Measurements from ENCODE around the gene GNL2. TPM values are rescaled to one million over a fixed set of nuclear protein-coding genes. Genes with fewer than 3 reads are reported as not detected.

Gene GNL2
- total RNA-seq (73.8 TPM), polyA plus RNA-seq (56.6 TPM)
- long read RNA-seq, donor 1, partial matches to known transcripts, result 0 of 1 reads
- long read RNA-seq, donor 1, other reads (novel, unspliced or antisense), result 0 of 1 reads
- long read RNA-seq, donor 2, transcript GNL2-201 (16 exons, 2,334 nt), result minor isoform, 5 of 102 reads
- long read RNA-seq, donor 2, transcript GNL2-202 (4 exons, 2,409 nt), result major isoform, 45 of 102 reads
- long read RNA-seq, donor 2, partial matches to known transcripts, result 49 of 102 reads
- long read RNA-seq, donor 2, other reads (novel, unspliced or antisense), result 0 of 102 reads
- long read RNA-seq, donor 3, transcript GNL2-202 (4 exons, 2,409 nt), result major isoform, 46 of 71 reads
- long read RNA-seq, donor 3, transcript GNL2-201 (16 exons, 2,334 nt), result minor isoform, 8 of 71 reads
- long read RNA-seq, donor 3, partial matches to known transcripts, result 14 of 71 reads
- long read RNA-seq, donor 3, other reads (novel, unspliced or antisense), result 0 of 71 reads
- long read RNA-seq, donor 4, transcript GNL2-202 (4 exons, 2,409 nt), result major isoform, 13 of 15 reads
- long read RNA-seq, donor 4, partial matches to known transcripts, result 0 of 15 reads
- long read RNA-seq, donor 4, other reads (novel, unspliced or antisense), result 0 of 15 reads
- long read RNA-seq, donor 5, transcript GNL2-202 (4 exons, 2,409 nt), result major isoform, 32 of 98 reads
- long read RNA-seq, donor 5, transcript GNL2-206 (2 exons, 539 nt), result minor isoform, 6 of 98 reads
- long read RNA-seq, donor 5, partial matches to known transcripts, result 53 of 98 reads
- long read RNA-seq, donor 5, other reads (novel, unspliced or antisense), result 0 of 98 reads
- long read RNA-seq, donor 6, transcript GNL2-202 (4 exons, 2,409 nt), result major isoform, 31 of 43 reads
- long read RNA-seq, donor 6, partial matches to known transcripts, result 8 of 43 reads
- long read RNA-seq, donor 6, other reads (novel, unspliced or antisense), result 0 of 43 reads
- long read RNA-seq, donor 7, transcript GNL2-202 (4 exons, 2,409 nt), result major isoform, 15 of 40 reads
- long read RNA-seq, donor 7, partial matches to known transcripts, result 21 of 40 reads
- long read RNA-seq, donor 7, other reads (novel, unspliced or antisense), result 0 of 40 reads
- long read RNA-seq, donor 8, partial matches to known transcripts, result 0 of 3 reads
- long read RNA-seq, donor 8, other reads (novel, unspliced or antisense), result 0 of 3 reads
- long read RNA-seq, donor 9, transcript GNL2-202 (4 exons, 2,409 nt), result major isoform, 17 of 40 reads
- long read RNA-seq, donor 9, transcript GNL2-201 (16 exons, 2,334 nt), result minor isoform, 7 of 40 reads
- long read RNA-seq, donor 9, partial matches to known transcripts, result 11 of 40 reads
- long read RNA-seq, donor 9, other reads (novel, unspliced or antisense), result 0 of 40 reads
- long read RNA-seq, donor 10, transcript GNL2-202 (4 exons, 2,409 nt), result major isoform, 9 of 28 reads
- long read RNA-seq, donor 10, partial matches to known transcripts, result 16 of 28 reads
- long read RNA-seq, donor 10, other reads (novel, unspliced or antisense), result 0 of 28 reads

GRCh38 chr1:37595440-37596181, at the start of gene GNL2:
Gene GNL2, minus strand, starts transcription at chr1:37595937. Its CDS starts 115 bp downstream, at chr1:37595822.
- peaks cover 8 to 13% of the 10 kb centered on the region in 2 donors for H3K4me1 ChIP-seq (ENCODE audit: control insufficient read depth in 2 of 2, insufficient read depth in 2 of 2, low read length in 2 of 2)
- peaks cover 8 to 26% of the 10 kb centered on the region in 2 donors for H3K36me3 ChIP-seq (ENCODE audit: control insufficient read depth in 2 of 2, insufficient read depth in 2 of 2, low read length in 1 of 2)
- peaks cover 0 to 8% of the 10 kb centered on the region in 2 donors for H3K27me3 ChIP-seq (ENCODE audit: control insufficient read depth in 2 of 2, insufficient read depth in 1 of 2, low read length in 1 of 2)
- no peaks in the 10 kb centered on the region for H3K9me3 ChIP-seq (ENCODE audit: control insufficient read depth in 2 of 2, insufficient read depth in 1 of 2, low read length in 1 of 2)
- peak within 1 kb of the TSS; percentile 77 to 93 for H3K4me3 ChIP-seq (ENCODE audit: low read length in 2 of 2)
- WGBS, result under 1% methylated on average over 51 of the region's 51 CpGs
- DNase-seq (ENCODE audit: low read depth in 6 of 9, low spot score in 9 of 9), result peak; percentile 88 to 99 (median 96)
- peak within 1 kb of the TSS; percentile 79 to 92 for H3K27ac ChIP-seq (ENCODE audit: low read depth in 1 of 2, low read length in 1 of 2)

- Histone ChIP-seq H3K4me1 (ENCODE audit: control insufficient read depth in 2 of 2, insufficient read depth in 2 of 2, low read length in 2 of 2) (no peaks in the 10 kb centered on the region), H3K27ac (ENCODE audit: low read depth in 1 of 2, low read length in 1 of 2) (no peak overlapping the region), H3K36me3 (ENCODE audit: control insufficient read depth in 2 of 2, insufficient read depth in 2 of 2, low read length in 1 of 2) (no peaks in the 10 kb centered on the region), H3K4me3 (ENCODE audit: low read length in 2 of 2) (no peak overlapping the region), H3K9me3 (ENCODE audit: control insufficient read depth in 2 of 2, insufficient read depth in 1 of 2, low read length in 1 of 2) (no peaks in the 10 kb centered on the region), H3K27me3 (ENCODE audit: control insufficient read depth in 2 of 2, insufficient read depth in 1 of 2, low read length in 1 of 2) (peaks cover 6 to 32% of the 10 kb centered on the region in 2 donors)
- WGBS, result 98% methylated on average over 1 of the region's 1 CpG
- no peak for DNase-seq (ENCODE audit: low read depth in 6 of 9, low spot score in 9 of 9)
Observed at GRCh38 chr1:37641059-37641458, 45.3 kb upstream of the GNL2 start.

DNA sequence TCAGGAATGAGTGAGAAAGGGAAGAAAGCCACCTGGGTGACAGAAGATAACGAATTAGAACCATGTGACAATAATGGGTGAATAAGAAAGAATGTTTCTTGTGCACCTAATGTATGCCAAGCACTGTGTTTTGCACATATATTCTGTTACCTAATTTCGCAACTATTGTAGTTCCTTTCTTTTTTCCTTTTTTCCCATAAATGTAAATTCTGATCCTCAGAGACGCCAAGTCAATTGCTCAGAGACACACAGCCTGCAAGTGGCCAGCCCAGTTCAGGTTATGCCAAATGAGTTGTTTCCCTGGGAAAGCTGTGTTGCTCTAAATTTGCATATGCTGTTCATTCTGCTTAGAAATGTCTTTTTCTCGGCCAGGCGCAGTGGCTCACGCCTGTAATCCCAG, 40.7 kb upstream of the GNL2 start:
- Histone ChIP-seq H3K4me1 (ENCODE audit: control insufficient read depth in 2 of 2, insufficient read depth in 2 of 2, low read length in 2 of 2) (no peaks in the 10 kb centered on the region), H3K9me3 (ENCODE audit: control insufficient read depth in 2 of 2, insufficient read depth in 1 of 2, low read length in 1 of 2) (no peaks in the 10 kb centered on the region), H3K4me3 (ENCODE audit: low read length in 2 of 2) (no peak overlapping the region), H3K36me3 (ENCODE audit: control insufficient read depth in 2 of 2, insufficient read depth in 2 of 2, low read length in 1 of 2) (no peaks in the 10 kb centered on the region), H3K27ac (ENCODE audit: low read depth in 1 of 2, low read length in 1 of 2) (no peak overlapping the region), H3K27me3 (ENCODE audit: control insufficient read depth in 2 of 2, insufficient read depth in 1 of 2, low read length in 1 of 2) (peaks cover 45 to 67% of the 10 kb centered on the region in 2 donors)
- DNase-seq (ENCODE audit: low read depth in 6 of 9, low spot score in 9 of 9), result no peak
- WGBS, result 75% methylated on average over 6 of the region's 6 CpGs

DNA sequence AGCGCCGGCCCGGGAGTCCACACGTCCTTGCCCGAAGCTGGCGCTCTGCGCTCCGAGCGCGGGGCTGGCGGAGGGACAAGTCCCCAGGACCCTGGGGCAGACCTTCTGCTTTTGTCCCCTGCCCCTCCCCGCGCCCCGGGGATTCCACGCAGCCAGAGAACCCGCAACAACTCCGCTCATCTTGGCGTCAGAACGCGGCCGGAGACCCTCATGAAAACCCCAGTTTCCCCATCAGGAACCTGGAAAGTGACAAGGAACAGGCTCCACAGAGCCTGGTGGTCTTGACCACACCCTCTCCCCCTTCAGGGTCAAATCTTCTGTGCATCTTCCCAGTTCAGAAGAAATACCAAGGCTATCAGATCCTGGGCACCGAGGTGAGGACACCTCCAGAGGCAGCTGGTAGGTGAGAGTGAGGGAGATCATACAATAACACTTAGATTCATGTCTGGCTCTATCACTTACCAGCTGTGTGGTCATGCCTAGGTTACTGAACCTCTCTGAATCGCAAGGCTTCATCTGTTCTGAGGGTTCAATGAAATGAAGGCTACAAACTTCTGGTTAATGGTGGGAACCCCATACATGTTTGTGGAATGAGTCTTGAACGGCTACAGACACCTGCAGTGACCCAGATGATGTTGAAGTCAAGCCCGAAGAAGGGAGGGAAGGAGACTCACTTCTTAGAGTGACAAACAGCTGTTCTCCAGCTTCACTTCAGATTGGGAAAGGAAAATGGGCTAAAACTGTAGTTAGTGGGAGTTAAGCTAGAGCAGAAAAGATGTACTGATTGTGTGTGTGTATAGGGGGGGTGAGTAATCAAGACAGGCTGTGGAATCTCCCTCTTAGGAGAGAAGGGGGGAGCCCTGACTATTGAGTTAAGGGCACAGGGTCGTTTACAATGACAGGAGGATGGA, 39.5 kb upstream of the GNL2 start:
- Histone ChIP-seq H3K27me3 (ENCODE audit: control insufficient read depth in 2 of 2, insufficient read depth in 1 of 2, low read length in 1 of 2) (peaks cover 56 to 79% of the 10 kb centered on the region in 2 donors), H3K4me1 (ENCODE audit: control insufficient read depth in 2 of 2, insufficient read depth in 2 of 2, low read length in 2 of 2) (no peaks in the 10 kb centered on the region), H3K27ac (ENCODE audit: low read depth in 1 of 2, low read length in 1 of 2) (no peak overlapping the region), H3K4me3 (ENCODE audit: low read length in 2 of 2) (no peak overlapping the region), H3K36me3 (ENCODE audit: control insufficient read depth in 2 of 2, insufficient read depth in 2 of 2, low read length in 1 of 2) (no peaks in the 10 kb centered on the region), H3K9me3 (ENCODE audit: control insufficient read depth in 2 of 2, insufficient read depth in 1 of 2, low read length in 1 of 2) (no peaks in the 10 kb centered on the region)
- DNase-seq (ENCODE audit: low read depth in 6 of 9, low spot score in 9 of 9), result no peak
- WGBS, result 15% methylated on average over 26 of the region's 26 CpGs

- no peaks in the 10 kb centered on the region for H3K36me3 ChIP-seq (ENCODE audit: control insufficient read depth in 2 of 2, insufficient read depth in 2 of 2, low read length in 1 of 2)
- 3% methylated on average over 72 of the region's 72 CpGs for WGBS
- peaks cover 57 to 87% of the 10 kb centered on the region in 2 donors for H3K27me3 ChIP-seq (ENCODE audit: control insufficient read depth in 2 of 2, insufficient read depth in 1 of 2, low read length in 1 of 2)
- no peak for DNase-seq (ENCODE audit: low read depth in 6 of 9, low spot score in 9 of 9)
- no peak within 1 kb of the TSS for H3K27ac ChIP-seq (ENCODE audit: low read depth in 1 of 2, low read length in 1 of 2)
- no peaks in the 10 kb centered on the region for H3K9me3 ChIP-seq (ENCODE audit: control insufficient read depth in 2 of 2, insufficient read depth in 1 of 2, low read length in 1 of 2)
- no peak within 1 kb of the TSS for H3K4me3 ChIP-seq (ENCODE audit: low read length in 2 of 2)
- no peaks in the 10 kb centered on the region for H3K4me1 ChIP-seq (ENCODE audit: control insufficient read depth in 2 of 2, insufficient read depth in 2 of 2, low read length in 2 of 2)
Observed at GRCh38 chr1:37634244-37634991, 38.7 kb upstream of the GNL2 start, which contains the start of gene RSPO1. Gene RSPO1, minus strand, starts transcription at chr1:37634892. Its CDS starts 5,231 bp downstream, at chr1:37629661.

DNA sequence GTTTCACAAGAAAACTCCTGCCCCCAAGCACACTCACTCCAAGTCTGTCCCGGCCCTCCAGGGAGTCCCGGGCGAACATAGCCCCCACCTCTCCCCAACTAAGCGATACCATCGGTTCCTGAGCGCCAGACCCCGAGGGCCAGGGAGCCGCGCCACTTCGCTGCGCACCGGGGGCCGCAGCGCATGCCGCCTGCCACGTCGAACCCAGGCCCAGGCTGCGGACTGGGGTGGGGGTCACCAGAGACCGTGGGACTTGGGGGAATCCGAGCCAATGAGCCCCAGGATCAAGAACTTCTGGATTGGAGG, 38.2 kb upstream of the GNL2 start:
- H3K4me3 ChIP-seq (ENCODE audit: low read length in 2 of 2), result no peak overlapping the region
- H3K4me1 ChIP-seq (ENCODE audit: control insufficient read depth in 2 of 2, insufficient read depth in 2 of 2, low read length in 2 of 2), result no peaks in the 10 kb centered on the region
- no peaks in the 10 kb centered on the region for H3K36me3 ChIP-seq (ENCODE audit: control insufficient read depth in 2 of 2, insufficient read depth in 2 of 2, low read length in 1 of 2)
- H3K27ac ChIP-seq (ENCODE audit: low read depth in 1 of 2, low read length in 1 of 2), result no peak overlapping the region
- no peak for DNase-seq (ENCODE audit: low read depth in 6 of 9, low spot score in 9 of 9)
- H3K9me3 ChIP-seq (ENCODE audit: control insufficient read depth in 2 of 2, insufficient read depth in 1 of 2, low read length in 1 of 2), result no peaks in the 10 kb centered on the region
- WGBS, result 8% methylated on average over 20 of the region's 20 CpGs
- peaks cover 57 to 88% of the 10 kb centered on the region in 2 donors for H3K27me3 ChIP-seq (ENCODE audit: control insufficient read depth in 2 of 2, insufficient read depth in 1 of 2, low read length in 1 of 2)
